ENCODE measurements around the gene C3orf20.

Gene C3orf20

DNA sequence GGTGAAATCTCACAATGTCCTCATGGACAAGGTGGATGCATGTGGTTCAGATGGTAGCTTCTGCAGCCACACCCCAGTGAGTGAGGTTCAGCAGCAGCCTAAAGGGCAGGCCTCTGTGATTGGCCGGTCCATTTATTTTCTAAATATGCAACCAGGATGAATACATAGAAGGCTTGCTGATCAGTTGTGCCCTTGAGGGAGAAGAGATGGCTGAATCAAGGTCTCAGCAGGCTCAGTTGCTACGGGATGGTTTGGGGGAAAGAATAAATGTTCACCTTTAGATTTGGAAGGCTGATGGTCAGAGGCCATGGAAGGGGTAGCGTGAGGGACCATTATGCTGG, 90.1 kb downstream of the C3orf20 start (continued):
- TF ChIP-seq, protein P1, sequence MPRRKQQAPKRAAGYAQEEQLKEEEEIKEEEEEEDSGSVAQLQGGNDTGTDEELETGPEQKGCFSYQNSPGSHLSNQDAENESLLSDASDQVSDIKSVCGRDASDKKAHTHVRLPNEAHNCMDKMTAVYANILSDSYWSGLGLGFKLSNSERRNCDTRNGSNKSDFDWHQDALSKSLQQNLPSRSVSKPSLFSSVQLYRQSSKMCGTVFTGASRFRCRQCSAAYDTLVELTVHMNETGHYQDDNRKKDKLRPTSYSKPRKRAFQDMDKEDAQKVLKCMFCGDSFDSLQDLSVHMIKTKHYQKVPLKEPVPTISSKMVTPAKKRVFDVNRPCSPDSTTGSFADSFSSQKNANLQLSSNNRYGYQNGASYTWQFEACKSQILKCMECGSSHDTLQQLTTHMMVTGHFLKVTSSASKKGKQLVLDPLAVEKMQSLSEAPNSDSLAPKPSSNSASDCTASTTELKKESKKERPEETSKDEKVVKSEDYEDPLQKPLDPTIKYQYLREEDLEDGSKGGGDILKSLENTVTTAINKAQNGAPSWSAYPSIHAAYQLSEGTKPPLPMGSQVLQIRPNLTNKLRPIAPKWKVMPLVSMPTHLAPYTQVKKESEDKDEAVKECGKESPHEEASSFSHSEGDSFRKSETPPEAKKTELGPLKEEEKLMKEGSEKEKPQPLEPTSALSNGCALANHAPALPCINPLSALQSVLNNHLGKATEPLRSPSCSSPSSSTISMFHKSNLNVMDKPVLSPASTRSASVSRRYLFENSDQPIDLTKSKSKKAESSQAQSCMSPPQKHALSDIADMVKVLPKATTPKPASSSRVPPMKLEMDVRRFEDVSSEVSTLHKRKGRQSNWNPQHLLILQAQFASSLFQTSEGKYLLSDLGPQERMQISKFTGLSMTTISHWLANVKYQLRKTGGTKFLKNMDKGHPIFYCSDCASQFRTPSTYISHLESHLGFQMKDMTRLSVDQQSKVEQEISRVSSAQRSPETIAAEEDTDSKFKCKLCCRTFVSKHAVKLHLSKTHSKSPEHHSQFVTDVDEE (CRISPR knock-in tag; IDR thresholded peaks at IDR 0.05) = no peak
- TF ChIP-seq ZNF565 (CRISPR knock-in tag; conservative IDR thresholded peaks at IDR 0.05; ENCODE audit: low read depth) = no peak

DNA sequence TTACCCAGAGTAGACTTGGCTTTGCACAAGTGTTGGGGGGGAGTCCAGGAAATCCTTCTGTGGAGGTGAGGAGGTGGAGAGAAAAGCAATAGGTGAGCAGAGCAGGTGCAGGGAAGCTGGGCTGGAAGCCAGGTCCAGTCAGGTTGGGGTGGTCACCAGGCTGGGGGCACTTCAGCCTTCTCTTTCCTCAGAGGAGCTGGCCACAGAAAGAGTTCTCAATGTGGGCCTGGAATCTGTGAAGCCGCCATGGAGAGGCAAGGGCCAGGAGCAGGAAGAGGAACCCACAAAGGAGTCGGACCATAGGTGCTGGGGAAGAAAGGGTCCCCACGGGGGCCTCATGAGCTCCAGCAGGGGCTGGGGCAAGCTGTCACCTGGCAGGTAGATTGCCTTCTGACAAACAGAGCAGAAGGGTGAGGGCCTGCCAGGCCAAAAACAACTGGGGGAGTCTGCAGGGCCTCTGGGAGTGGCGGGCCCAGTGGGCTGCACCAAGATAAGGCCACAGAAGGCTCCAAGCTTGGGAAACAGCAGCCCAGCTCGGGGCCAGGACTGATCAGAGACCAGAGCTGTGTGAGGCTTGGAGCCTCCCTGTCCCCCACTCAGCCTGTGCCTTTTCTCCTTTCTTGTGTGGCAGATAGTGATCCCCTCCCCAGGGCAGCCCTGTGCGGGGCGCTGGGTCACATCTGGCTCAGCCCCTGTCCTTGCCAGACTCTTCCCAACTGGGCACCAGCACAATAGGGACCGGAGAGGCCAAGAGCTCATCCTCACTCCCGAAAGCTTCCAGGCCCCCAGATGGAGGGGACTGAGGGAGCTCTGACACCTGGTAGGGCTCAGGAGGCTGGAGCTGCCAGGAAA, 90.9 kb downstream of the C3orf20 start:
- no peak for ATAC-seq
- no peak for TF ChIP-seq BACH2 (CRISPR knock-in tag; IDR thresholded peaks at IDR 0.05; ENCODE audit: borderline replicate concordance)
- no peak for TF ChIP-seq TCF4 (CRISPR knock-in tag; IDR thresholded peaks at IDR 0.05; ENCODE audit: borderline replicate concordance)

DNA sequence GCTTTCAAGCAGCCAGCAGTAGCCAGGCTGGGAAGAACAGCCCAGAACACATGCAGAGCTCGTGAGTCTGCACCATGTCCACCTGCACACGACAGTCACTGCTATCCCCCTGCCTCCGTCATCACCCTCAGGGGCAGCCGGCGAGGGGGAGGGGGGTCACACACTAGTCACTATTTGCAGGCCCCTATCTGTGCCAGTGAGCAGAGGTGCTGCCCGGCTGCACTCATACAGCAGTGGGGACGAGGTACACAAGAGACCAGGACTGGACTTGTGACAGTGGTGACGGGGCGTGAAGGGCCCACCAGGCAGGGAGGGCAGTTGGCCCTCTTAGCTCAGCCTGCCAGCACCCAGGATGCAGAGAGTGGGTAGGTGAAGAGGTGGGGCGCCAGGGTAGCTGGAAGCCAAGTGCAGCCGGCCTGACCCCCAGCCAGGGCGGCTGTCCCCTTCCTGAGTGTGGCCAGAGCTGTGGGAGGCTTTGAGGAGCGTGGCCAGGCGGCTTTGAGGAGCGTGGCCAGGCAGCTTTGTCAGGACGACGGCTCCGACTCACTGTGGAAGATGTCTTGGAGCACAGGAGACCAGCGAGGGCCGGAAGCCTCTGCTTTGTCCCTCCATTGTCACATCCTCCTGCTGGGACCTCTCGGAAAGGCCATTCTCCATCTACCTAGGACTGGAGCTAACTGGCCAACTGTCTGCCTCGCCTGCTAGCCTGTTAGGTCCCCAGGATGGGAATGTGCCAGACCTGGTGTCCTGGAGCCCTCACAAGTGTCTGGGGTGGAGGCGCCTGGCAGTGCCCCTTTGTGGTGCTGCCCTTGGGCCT, 91.7 kb downstream of the C3orf20 start:
- ATAC-seq = no peak
- no peak for TF ChIP-seq ZFP3 (CRISPR knock-in tag; IDR thresholded peaks at IDR 0.05)
- no peak for TF ChIP-seq ESRRG (CRISPR knock-in tag; IDR thresholded peaks at IDR 0.05)
- no peak for TF ChIP-seq SNAI2 (CRISPR knock-in tag; IDR thresholded peaks at IDR 0.05)
- TF ChIP-seq ZNF8 (CRISPR knock-in tag; IDR thresholded peaks at IDR 0.05) = no peak
- TF ChIP-seq, protein P2, sequence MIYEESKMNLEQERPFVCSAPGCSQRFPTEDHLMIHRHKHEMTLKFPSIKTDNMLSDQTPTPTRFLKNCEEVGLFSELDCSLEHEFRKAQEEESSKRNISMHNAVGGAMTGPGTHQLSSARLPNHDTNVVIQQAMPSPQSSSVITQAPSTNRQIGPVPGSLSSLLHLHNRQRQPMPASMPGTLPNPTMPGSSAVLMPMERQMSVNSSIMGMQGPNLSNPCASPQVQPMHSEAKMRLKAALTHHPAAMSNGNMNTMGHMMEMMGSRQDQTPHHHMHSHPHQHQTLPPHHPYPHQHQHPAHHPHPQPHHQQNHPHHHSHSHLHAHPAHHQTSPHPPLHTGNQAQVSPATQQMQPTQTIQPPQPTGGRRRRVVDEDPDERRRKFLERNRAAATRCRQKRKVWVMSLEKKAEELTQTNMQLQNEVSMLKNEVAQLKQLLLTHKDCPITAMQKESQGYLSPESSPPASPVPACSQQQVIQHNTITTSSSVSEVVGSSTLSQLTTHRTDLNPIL (CRISPR knock-in tag; IDR thresholded peaks at IDR 0.05; ENCODE audit: low read depth) = no peak
- no peak for TF ChIP-seq ZNF565 (CRISPR knock-in tag; conservative IDR thresholded peaks at IDR 0.05; ENCODE audit: low read depth)
- TF ChIP-seq, protein P1 (CRISPR knock-in tag; IDR thresholded peaks at IDR 0.05) = no peak
- no peak for TF ChIP-seq BACH2 (CRISPR knock-in tag; IDR thresholded peaks at IDR 0.05; ENCODE audit: borderline replicate concordance)
- no peak for TF ChIP-seq CSDC2 (CRISPR knock-in tag; IDR thresholded peaks at IDR 0.05)
- no peak for TF ChIP-seq OSR1 (CRISPR knock-in tag; IDR thresholded peaks at IDR 0.05)
- no peak for TF ChIP-seq ZC3H10 (CRISPR knock-in tag; IDR thresholded peaks at IDR 0.05)
- no peak for TF ChIP-seq ZNF70 (CRISPR knock-in tag; IDR thresholded peaks at IDR 0.05)
- no peak for TF ChIP-seq PPARA (CRISPR knock-in tag; IDR thresholded peaks at IDR 0.05; ENCODE audit: borderline replicate concordance)
- TF ChIP-seq, protein P3, sequence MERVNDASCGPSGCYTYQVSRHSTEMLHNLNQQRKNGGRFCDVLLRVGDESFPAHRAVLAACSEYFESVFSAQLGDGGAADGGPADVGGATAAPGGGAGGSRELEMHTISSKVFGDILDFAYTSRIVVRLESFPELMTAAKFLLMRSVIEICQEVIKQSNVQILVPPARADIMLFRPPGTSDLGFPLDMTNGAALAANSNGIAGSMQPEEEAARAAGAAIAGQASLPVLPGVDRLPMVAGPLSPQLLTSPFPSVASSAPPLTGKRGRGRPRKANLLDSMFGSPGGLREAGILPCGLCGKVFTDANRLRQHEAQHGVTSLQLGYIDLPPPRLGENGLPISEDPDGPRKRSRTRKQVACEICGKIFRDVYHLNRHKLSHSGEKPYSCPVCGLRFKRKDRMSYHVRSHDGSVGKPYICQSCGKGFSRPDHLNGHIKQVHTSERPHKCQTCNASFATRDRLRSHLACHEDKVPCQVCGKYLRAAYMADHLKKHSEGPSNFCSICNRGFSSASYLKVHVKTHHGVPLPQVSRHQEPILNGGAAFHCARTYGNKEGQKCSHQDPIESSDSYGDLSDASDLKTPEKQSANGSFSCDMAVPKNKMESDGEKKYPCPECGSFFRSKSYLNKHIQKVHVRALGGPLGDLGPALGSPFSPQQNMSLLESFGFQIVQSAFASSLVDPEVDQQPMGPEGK (CRISPR knock-in tag; IDR thresholded peaks at IDR 0.05; ENCODE audit: borderline replicate concordance) = no peak
- TF ChIP-seq ISL1 (CRISPR knock-in tag; IDR thresholded peaks at IDR 0.05) = no peak
- TF ChIP-seq TCF4 (CRISPR knock-in tag; IDR thresholded peaks at IDR 0.05; ENCODE audit: borderline replicate concordance) = no peak
- no peak for TF ChIP-seq TOX (CRISPR knock-in tag; IDR thresholded peaks at IDR 0.05; ENCODE audit: borderline replicate concordance)
